Testis (tissue), 3 donors: ENCODE measurements around the gene DDI2. TPM values are rescaled to one million over a fixed set of nuclear protein-coding genes. Genes with fewer than 3 reads are reported as not detected.

Experiments
- DNase-seq: peaks from one replicate; pipeline ENCODE4 v3.0.0-alpha.2; 2019
- H3K27ac ChIP-seq, 2 donors: fragments of 200-600 bp; sonication (generic); one replicate each; pipeline ENCODE4 v1.5.1; 2019
- H3K27me3 ChIP-seq: fragments of 200-600 bp; sonication (generic); one replicate; pipeline ENCODE4 v1.5.1; 2019
- H3K36me3 ChIP-seq: fragments of 200-600 bp; sonication (generic); one replicate; pipeline ENCODE4 v1.5.1; 2017; ENCODE audit warnings: low read depth; ENCODE audit errors: missing control alignments
- H3K4me1 ChIP-seq: fragments of 200-600 bp; sonication (generic); one replicate; pipeline ENCODE4 v1.5.1; 2019
- H3K4me3 ChIP-seq, 2 donors: fragments of 200-600 bp; sonication (generic); one replicate each; pipeline ENCODE4 v1.5.1; 2017 to 2019
- H3K9me3 ChIP-seq: fragments of 200-600 bp; sonication (generic); one replicate; pipeline ENCODE4 v1.5.1; 2017
- POLR2A ChIP-seq: fragments of 450-650 bp; IDR thresholded peaks from one replicate; pipeline ENCODE4 v1.6.1; 2017; ENCODE audit warnings: antibody characterized with exemption, mild to moderate bottlenecking, moderate library complexity
- WGBS, 2 donors: methylation state at CpG; one replicate each; pipeline ENCODE4 v1.1.5; 2018; 5-methylcytosine and 5-hydroxymethylcytosine counted together
- intact Hi-C: fragments of 100-400 bp; cut with DNase I; formaldehyde crosslinking; loops from one replicate; pipeline ENCODE4 v1.15.1; 2023; ENCODE audit warnings: low total_unique reads
- polyA plus RNA-seq: library from polyadenylated mRNA; stranded (reverse); fragments of 350-450 nt; fragmentation: Illumina TruSeq; extraction: RNeasy Lipid Tissue Mini Kit (QIAGEN cat#74804); gene quantifications from one replicate; pipeline ENCODE4 v1.2.3, GENCODE V29; 2014; ENCODE audit warnings: low read depth, low replicate concordance; ENCODE audit not compliant: insufficient read depth
- small RNA-seq, 2 donors: library from RNA; depleted of rRNA; stranded (forward); fragments of <200 nt; gene quantifications; one replicate each; pipeline ENCODE3, GENCODE V24; 2016
- total RNA-seq, 2 donors: library from RNA; depleted of rRNA; stranded (reverse); fragments of >200 nt; gene quantifications; one replicate each; pipeline ENCODE4 v1.2.3, GENCODE V29; 2016
- TF ChIP-seq, protein P1 (sequence below), 3 experiments: fragments of 450-650 bp in 2 of 3; fragments of 200-600 bp in 1 of 3; sonication (generic) in 1 of 3; IDR thresholded peaks; one replicate each; pipeline ENCODE4 v1.5.1; 2016 to 2019; ENCODE audit warnings: antibody characterized with exemption in 3 of 3, mild to moderate bottlenecking in 2 of 3, moderate library complexity in 1 of 3

DDI2 gene
- total and polyA plus RNA-seq, 3 donors from 2014 or later = 9.6 to 54.2 (median 45.2) TPM

DNA sequence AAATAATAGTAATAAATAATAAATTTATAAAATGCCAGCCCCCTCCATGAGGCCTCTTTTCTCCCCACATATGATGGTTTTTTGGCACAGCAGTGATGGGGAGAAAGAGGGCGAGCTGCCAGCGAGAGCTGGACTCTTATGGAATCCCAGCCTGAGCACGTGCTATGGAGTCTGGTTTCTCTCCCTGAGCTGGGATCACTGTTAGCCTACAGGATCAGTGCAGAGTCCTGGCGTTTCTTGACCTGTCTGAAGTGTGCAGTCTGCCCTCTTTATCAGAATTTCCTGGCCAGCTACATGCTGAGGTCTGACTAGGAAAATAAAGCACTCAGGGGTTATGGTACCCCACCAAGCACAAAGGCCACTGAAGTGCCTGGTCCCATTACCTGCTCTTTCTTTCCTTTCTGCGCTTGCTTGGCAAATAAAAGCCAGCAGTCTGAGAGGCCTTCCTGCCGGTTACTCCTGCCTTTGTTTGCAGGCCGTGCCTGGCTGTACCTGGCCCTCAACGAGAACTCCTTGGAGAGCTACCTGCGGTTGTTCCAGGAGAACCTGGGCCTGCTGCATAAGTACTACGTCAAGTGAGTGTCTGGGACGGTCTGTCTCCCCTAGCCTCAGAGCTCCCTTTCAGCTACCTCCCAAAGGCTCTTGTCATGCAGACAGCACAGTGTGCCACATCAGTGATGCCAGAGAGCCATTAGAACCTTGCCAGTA, 100.3 kb downstream of the DDI2 start:
- H3K4me1 ChIP-seq = peaks cover 9% of the 10 kb centered on the region
- intact Hi-C loops = no loop called here
- 92 to 93% methylated on average over 10 to 11 of the region's 11 CpGs for WGBS, 2 donors

DNA sequence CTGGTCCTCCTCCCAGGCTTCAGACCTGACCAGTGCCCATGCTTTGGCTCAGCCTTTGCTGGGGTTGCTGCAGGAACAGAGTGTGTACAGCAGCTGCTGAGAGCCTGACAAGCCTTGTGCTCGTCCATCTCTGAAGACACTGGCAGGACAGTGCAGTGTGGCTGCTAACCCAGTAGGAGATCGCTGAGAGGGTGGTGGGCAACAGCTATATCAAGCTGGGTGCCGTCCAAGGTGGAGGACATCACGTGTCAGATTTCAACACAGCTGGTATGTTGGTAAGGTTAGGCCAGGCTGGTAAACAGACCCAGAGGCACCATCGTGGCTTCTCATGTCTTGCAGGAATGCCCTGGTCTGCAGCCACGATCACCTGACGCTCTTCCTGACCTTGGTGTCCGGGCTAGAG, 100.9 kb downstream of the DDI2 start:
- 83 to 84% methylated on average over 4 to 8 of the region's 8 CpGs for WGBS, 2 donors

More for the DNA sequence above, 100.3 kb downstream of the DDI2 start:
- Histone ChIP-seq H3K4me3 (no peak overlapping the region), H3K36me3 (no peaks in the 10 kb centered on the region), H3K27me3 (no peaks in the 10 kb centered on the region), H3K9me3 (no peaks in the 10 kb centered on the region), H3K27ac (no peak overlapping the region)
- DNase-seq = no peak
- TF ChIP-seq, protein P1, sequence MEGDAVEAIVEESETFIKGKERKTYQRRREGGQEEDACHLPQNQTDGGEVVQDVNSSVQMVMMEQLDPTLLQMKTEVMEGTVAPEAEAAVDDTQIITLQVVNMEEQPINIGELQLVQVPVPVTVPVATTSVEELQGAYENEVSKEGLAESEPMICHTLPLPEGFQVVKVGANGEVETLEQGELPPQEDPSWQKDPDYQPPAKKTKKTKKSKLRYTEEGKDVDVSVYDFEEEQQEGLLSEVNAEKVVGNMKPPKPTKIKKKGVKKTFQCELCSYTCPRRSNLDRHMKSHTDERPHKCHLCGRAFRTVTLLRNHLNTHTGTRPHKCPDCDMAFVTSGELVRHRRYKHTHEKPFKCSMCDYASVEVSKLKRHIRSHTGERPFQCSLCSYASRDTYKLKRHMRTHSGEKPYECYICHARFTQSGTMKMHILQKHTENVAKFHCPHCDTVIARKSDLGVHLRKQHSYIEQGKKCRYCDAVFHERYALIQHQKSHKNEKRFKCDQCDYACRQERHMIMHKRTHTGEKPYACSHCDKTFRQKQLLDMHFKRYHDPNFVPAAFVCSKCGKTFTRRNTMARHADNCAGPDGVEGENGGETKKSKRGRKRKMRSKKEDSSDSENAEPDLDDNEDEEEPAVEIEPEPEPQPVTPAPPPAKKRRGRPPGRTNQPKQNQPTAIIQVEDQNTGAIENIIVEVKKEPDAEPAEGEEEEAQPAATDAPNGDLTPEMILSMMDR (IDR thresholded peaks at IDR 0.05) = no peak
- no peak for TF ChIP-seq POLR2A

More for the DNA sequence above, 100.9 kb downstream of the DDI2 start:
- H3K36me3 ChIP-seq = no peaks in the 10 kb centered on the region
- no peak overlapping the region for H3K4me3 ChIP-seq
- intact Hi-C loops = no loop called here
- no peaks in the 10 kb centered on the region for H3K27me3 ChIP-seq
- no peaks in the 10 kb centered on the region for H3K9me3 ChIP-seq
- no peak overlapping the region for H3K27ac ChIP-seq
- no peak for DNase-seq
- H3K4me1 ChIP-seq = peaks cover 14% of the 10 kb centered on the region
- TF ChIP-seq, protein P1 (IDR thresholded peaks at IDR 0.05) = no peak
- no peak for TF ChIP-seq POLR2A

Small RNAs within 50 kb of the gene (small RNA-seq; reads per million reads assigned to genes)
- gene AL121992.2 = 0 to 0.64 reads per million in 2 donors
- 0 reads per million in 2 donors for gene CD24P1
- gene RNU7-179P = 0 reads per million in 2 donors

Other genes with a start within 250 kb of the DDI2 start
- 100 to 1,000 TPM; 308 to 384 TPM for gene EFHD2, start 207.6 kb upstream of the DDI2 start, total RNA-seq
- 146 TPM for gene EFHD2, start 207.6 kb upstream of the DDI2 start, polyA plus RNA-seq
- gene CTRC, start 179.0 kb upstream of the DDI2 start, total RNA-seq = under 1 TPM; 0.50 to 0.55 TPM
- gene CTRC, start 179.0 kb upstream of the DDI2 start, polyA plus RNA-seq = 0.83 TPM
- 1 to 10 TPM; 3.7 to 4.8 TPM for gene CELA2A, start 160.7 kb upstream of the DDI2 start, total RNA-seq
- gene CELA2A, start 160.7 kb upstream of the DDI2 start, polyA plus RNA-seq = 2.4 TPM
- gene CELA2B, start 141.4 kb upstream of the DDI2 start, total RNA-seq = 1 to 10 TPM; 3.3 to 3.7 TPM
- 2.7 TPM for gene CELA2B, start 141.4 kb upstream of the DDI2 start, polyA plus RNA-seq
- gene CASP9, start 93.2 kb upstream of the DDI2 start, total RNA-seq = 10 to 100 TPM; 34.8 to 48.5 TPM
- 33.8 TPM for gene CASP9, start 93.2 kb upstream of the DDI2 start, polyA plus RNA-seq
- 10 to 100 TPM; 24.3 to 32.1 TPM for gene DNAJC16, start 90.6 kb upstream of the DDI2 start, total RNA-seq
- 19.9 TPM for gene DNAJC16, start 90.6 kb upstream of the DDI2 start, polyA plus RNA-seq
- 1 to 10 TPM in 1 of 2 donors, under 1 TPM in 1; 0.99 to 1.5 TPM for gene AGMAT, start 32.4 kb upstream of the DDI2 start, total RNA-seq
- 1.8 TPM for gene AGMAT, start 32.4 kb upstream of the DDI2 start, polyA plus RNA-seq
- gene PLEKHM2, start 66.9 kb downstream of the DDI2 start, total RNA-seq = 10 to 100 TPM; 61.9 to 70.2 TPM
- gene PLEKHM2, start 66.9 kb downstream of the DDI2 start, polyA plus RNA-seq = 98.4 TPM
- 1 to 10 TPM; 2.5 to 3.8 TPM for gene SLC25A34, start 118.8 kb downstream of the DDI2 start, total RNA-seq
- gene SLC25A34, start 118.8 kb downstream of the DDI2 start, polyA plus RNA-seq = 2.6 TPM
- not detected for gene TMEM82, start 125.0 kb downstream of the DDI2 start, total RNA-seq
- not detected for gene TMEM82, start 125.0 kb downstream of the DDI2 start, polyA plus RNA-seq
- 10 to 100 TPM; 32.8 to 52.5 TPM for gene FBLIM1, start 141.3 kb downstream of the DDI2 start, total RNA-seq
- gene FBLIM1, start 141.3 kb downstream of the DDI2 start, polyA plus RNA-seq = 23.3 TPM
- gene UQCRHL, start 190.2 kb downstream of the DDI2 start, total RNA-seq = 1 to 10 TPM; 1.5 to 2.0 TPM
- 2.5 TPM for gene UQCRHL, start 190.2 kb downstream of the DDI2 start, polyA plus RNA-seq
- gene SPEN, start 230.2 kb downstream of the DDI2 start, total RNA-seq = 10 to 100 TPM; 53.2 to 60.6 TPM
- gene SPEN, start 230.2 kb downstream of the DDI2 start, polyA plus RNA-seq = 54.8 TPM